ENCODE results near the gene SLC50A1.
A peak's percentile ranks its signal among the peaks of the same experiment; 100 is the strongest.

The SLC50A1 gene

GRCh38 chr1:155135415-155136028, at the start of gene SLC50A1:
TSS of gene SLC50A1 (plus strand) at chr1:155135852. CDS start at chr1:155135912, 60 bp downstream.
- DNase-seq (ENCODE audit: low spot score), result peak; percentile 96

DNA sequence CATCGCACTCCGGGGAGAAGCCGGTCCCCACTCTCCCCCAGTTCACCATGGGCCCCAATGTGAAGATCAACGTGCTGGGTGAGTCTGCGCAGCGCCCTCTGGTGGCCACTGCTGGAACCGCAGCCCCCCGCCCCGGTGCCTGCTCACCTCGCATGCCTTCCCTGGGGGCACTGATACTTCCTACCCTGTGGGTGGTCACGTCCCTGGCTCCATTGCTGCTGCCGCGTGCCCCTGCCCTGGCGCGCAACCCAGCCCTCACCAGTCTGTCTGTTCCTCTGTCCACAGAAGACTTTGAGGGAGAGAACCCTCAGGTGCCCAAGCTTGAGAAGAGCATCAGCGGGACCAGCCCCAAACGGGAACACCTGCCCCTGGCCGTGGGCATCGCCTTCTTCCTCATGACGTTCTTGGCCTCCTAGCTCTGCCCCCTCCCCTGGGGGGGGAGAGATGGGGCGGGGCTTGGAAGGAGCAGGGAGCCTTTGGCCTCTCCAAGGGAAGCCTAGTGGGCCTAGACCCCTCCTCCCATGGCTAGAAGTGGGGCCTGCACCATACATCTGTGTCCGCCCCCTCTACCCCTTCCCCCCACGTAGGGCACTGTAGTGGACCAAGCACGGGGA, 49.4 kb upstream of the SLC50A1 start:
- DNase-seq (ENCODE audit: low spot score), result peak; percentile 75

DNA sequence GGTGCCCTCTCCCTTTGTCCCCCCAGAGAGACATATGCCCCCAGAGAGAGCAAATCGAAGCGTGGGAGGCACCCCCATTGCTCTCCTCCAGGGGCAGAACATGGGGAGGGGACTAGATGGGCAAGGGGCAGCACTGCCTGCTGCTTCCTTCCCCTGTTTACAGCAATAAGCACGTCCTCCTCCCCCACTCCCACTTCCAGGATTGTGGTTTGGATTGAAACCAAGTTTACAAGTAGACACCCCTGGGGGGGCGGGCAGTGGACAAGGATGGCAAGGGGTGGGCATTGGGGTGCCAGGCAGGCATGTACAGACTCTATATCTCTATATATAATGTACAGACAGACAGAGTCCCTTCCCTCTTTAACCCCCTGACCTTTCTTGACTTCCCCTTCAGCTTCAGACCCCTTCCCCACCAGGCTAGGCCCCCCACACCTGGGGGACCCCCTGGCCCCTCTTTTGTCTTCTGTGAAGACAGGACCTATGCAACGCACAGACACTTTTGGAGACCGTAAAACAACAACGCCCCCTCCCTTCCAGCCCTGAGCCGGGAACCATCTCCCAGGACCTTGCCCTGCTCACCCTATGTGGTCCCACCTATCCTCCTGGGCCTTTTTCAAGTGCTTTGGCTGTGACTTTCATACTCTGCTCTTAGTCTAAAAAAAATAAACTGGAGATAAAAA, 48.7 kb upstream of the SLC50A1 start:
- DNase-seq (ENCODE audit: low spot score), result no peak

GRCh38 chr1:155091071-155092051, 44.3 kb upstream of the SLC50A1 start:
- peak; percentile 84 for DNase-seq (ENCODE audit: low spot score)

- DNase-seq (ENCODE audit: low spot score), result no peak
Measured at GRCh38 chr1:155092131-155092530, 43.5 kb upstream of the SLC50A1 start.

DNA sequence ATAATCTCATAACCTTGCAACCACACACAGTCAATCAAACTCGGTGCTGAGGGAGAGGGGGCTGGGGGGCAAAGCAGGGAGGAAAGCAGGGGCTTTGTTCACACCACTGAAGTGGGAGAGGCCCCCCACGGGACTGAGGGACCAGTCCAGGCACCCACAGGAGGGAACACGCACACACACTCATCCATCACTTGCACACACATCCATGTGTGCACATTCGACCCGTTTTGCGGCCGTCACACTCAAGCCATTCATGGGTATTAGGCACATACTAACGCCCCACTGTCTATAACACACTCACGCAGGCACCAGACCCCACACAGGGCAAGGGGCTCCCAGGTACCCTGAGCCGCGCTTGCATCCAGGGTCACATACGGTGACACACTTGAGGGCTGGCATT, 43.0 kb upstream of the SLC50A1 start:
- DNase-seq (ENCODE audit: low spot score), result no peak

DNA sequence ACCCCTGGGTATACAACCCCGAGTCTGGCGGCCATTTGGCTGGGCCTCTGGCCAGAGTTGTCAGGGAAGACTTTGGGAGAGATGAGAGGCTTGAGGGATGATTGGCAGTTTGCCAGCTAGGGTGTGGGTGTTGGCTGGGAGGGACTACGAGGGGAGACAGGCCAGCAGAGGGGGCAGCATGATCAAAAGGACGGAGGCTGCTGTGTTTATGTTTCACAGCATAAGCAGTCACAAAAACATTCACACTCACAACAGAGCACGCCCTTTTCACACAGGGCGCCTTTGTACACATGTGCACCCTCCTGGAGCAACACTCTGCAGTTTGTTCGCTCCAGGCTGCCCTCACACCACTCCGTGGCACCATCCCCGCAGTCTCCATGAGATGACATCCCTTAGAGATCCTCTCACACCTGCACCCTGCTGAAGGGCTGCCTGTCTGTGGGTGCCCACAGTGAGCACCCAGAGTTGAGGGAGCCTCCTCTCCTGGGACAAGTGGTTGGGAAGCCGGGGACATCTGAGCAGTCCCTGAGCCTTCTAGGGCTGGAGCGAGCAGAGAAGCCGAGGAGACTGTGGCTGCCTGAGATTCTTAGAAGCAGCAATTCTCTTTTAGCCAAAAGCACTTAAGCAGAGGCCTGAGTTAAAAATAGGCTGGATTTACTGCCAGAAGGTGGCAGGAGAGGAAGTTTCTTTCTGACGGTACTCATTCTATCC, 41.6 kb upstream of the SLC50A1 start:
- peak; percentile 43 for DNase-seq (ENCODE audit: low spot score)

GRCh38 chr1:155094622-155094948, 41.1 kb upstream of the SLC50A1 start:
- no peak for DNase-seq (ENCODE audit: low spot score)

DNA sequence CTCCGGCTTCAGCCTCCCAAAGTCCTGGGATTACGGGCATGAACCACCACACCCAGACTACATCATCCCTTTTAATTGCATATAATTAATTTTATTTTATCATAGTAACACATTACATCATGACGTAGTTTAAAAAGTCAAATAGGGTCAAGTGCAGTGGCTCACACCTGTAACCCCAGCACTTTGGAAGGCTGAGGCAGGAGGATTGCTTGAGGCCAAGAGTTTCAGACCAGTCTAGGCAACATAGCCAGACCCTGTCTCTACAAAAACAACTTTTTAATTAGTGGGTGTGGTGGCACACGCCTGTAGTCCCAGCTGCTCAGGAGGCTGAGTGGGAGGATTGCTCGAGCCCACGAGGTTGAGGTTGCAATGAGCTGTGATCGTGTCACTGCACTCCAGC, 36.3 kb upstream of the SLC50A1 start:
- no peak for DNase-seq (ENCODE audit: low spot score)

- no peak for DNase-seq (ENCODE audit: low spot score)
Measured at GRCh38 chr1:155103325-155103724, 32.3 kb upstream of the SLC50A1 start.

- no peak for DNase-seq (ENCODE audit: low spot score)
Measured at GRCh38 chr1:155104605-155105534, 30.8 kb upstream of the SLC50A1 start.

GRCh38 chr1:155105604-155106011, 30.0 kb upstream of the SLC50A1 start:
- DNase-seq (ENCODE audit: low spot score), result no peak

DNA sequence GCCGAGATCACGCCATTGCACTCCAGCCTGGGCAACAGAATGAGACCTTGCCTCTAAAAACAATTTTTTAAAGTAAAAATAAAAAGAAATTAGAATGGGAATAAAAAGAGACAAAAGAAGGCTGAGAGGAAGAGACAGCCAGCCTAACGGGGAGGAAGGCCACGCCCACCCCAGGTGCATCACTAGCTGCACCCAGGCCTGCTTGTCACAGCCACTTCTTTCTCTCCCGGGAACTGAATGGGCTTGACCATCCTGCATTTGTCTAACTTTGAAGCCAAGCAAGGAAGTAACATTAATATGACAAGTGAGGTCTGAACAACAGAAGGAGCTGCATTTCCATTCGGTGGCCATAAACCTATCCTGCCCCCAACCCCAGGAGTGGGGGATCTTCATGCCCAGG, 28.8 kb upstream of the SLC50A1 start:
- no peak for DNase-seq (ENCODE audit: low spot score)

GRCh38 chr1:155107309-155108264, 28.1 kb upstream of the SLC50A1 start:
- DNase-seq (ENCODE audit: low spot score), result no peak

DNA sequence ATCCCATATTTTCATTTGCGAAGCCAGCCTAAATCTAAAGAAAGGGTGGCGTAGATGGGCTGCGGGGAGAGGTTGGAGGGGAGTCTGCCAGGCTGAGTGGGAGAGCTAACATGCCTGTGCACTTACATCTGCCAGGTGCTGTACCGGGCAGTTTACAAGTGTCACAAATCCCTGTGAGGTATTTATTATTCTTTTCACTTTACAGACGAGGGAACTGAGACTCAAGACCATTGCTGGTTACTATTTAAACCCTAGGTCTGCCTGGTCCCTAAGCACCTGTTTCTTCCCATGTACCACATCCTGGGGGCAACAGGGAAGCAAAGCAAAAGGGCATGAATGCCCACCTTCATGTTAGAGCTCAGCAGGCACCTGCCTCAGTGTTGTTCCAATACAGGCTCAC, 27.4 kb upstream of the SLC50A1 start:
- DNase-seq (ENCODE audit: low spot score), result no peak

- no peak for DNase-seq (ENCODE audit: low spot score)
Measured at GRCh38 chr1:155110381-155110780, 25.3 kb upstream of the SLC50A1 start.

GRCh38 chr1:155110826-155111225, 24.8 kb upstream of the SLC50A1 start:
- no peak for DNase-seq (ENCODE audit: low spot score)

- DNase-seq (ENCODE audit: low spot score), result no peak
Measured at GRCh38 chr1:155113450-155113980, 22.1 kb upstream of the SLC50A1 start.

DNA sequence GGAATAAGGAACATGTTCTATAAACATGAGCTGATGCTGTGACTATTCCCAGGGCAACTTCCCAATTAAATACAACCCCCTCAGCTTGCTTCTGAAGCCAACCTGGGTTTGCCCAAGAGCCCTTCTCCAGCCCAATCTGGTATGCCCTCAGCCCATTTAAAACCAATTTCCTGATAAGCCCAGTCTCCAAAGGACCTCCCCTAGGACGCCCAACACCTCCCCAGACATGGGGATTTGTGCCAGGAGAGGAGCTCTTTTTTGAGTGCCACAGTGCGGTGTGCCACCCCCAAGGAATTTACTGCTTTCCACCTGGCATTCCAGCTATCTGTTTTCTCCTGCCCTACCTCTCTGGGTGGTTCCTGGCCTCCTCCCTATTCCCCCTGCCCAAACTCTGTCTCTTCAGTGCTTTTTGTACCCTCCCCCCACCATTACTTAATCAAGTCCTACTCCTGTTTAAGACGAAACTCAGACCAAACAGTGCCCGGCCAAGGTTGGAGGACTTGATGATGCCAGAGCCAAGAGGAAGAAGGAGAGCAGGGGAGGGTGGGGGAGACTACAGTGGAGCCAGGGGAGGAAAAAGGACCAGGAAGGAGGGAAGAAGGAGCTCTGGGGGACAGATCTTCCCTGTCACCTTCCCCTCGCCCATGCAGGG, 19.4 kb upstream of the SLC50A1 start:
- no peak for DNase-seq (ENCODE audit: low spot score)
